Sigmoid colon (tissue), 3 donors: ENCODE results near the gene TALDO1.

ENCODE experiments used
- CTCF ChIP-seq, 4 experiments: fragments of 450-650 bp in 3 of 4; fragments of 200-600 bp in 1 of 4; IDR thresholded peaks; one replicate each; pipeline ENCODE4 v1.5.1; 2016 to 2019; ENCODE audit warnings: antibody characterized with exemption in 4 of 4, mild to moderate bottlenecking in 3 of 4, moderate library complexity in 2 of 4
- POLR2A ChIP-seq, 2 donors: fragments of 450-650 bp; IDR thresholded peaks; one replicate each; pipeline ENCODE4 v1.6.1; 2016; ENCODE audit warnings: antibody characterized with exemption in 2 of 2, mild to moderate bottlenecking in 2 of 2, moderate library complexity in 2 of 2

- TF ChIP-seq CTCF (IDR thresholded peaks at IDR 0.05): no peak
- TF ChIP-seq POLR2A (IDR thresholded peaks at IDR 0.05): no peak
These were observed 15.3 kb downstream of the TALDO1 start for GRCh38 chr11:762421-763072.
